ENCODE data around the gene VEZT. TPM values are rescaled to one million over a fixed set of nuclear protein-coding genes. Genes with fewer than 3 reads are reported as not detected.
"Not testable (repeated sequence)": the region's sequence is repeated elsewhere in the genome, so short reads cannot be mapped to it uniquely, and the experiment has no call there.

Gene VEZT
- polyA plus RNA-seq, 4 donors, result 11.3 to 49.7 (median 18.1) TPM

- FAIRE-seq (no peak), DNase-seq (no peak)
- H3K36me3 ChIP-seq (ENCODE audit: control insufficient read depth in 3 of 3, insufficient read depth in 2 of 3, low read depth in 1 of 3, low read length in 3 of 3), result peaks cover 0 to 5% (median 0%) of the 10 kb centered on the region in 3 donors
Observed at GRCh38 chr12:95193139-95193538, 24.5 kb upstream of the VEZT start.

GRCh38 chr12:95195122-95195521 is 22.5 kb upstream of the VEZT start:
- DNase-seq (no peak), FAIRE-seq (no peak)
- Histone ChIP-seq H3K27me3 (ENCODE audit: control insufficient read depth in 3 of 3, insufficient read depth in 3 of 3, low read length in 3 of 3) (no peaks in the 10 kb centered on the region), H3K36me3 (ENCODE audit: control insufficient read depth in 3 of 3, insufficient read depth in 2 of 3, low read depth in 1 of 3, low read length in 3 of 3) (peaks cover 0 to 4% (median 0%) of the 10 kb centered on the region in 3 donors), H3K4me3 (ENCODE audit: low read depth in 1 of 3, low read length in 3 of 3) (no peak overlapping the region), H3K4me1 (ENCODE audit: control insufficient read depth in 3 of 3, insufficient read depth in 2 of 3, low read depth in 1 of 3, low read length in 2 of 3) (peaks cover 0 to 7% (median 0%) of the 10 kb centered on the region in 3 donors), H3K9me3 (ENCODE audit: control insufficient read depth in 2 of 2, insufficient read depth in 1 of 2, low read depth in 1 of 2, low read length in 1 of 2) (no peaks in the 10 kb centered on the region), H3K27ac (ENCODE audit: low read depth in 1 of 3, low read length in 2 of 3) (no peak overlapping the region)
- WGBS, 3 donors, result 79 to 91% (median 83%) methylated on average over 3 of the region's 3 CpGs

More at GRCh38 chr12:95193139-95193538, 24.5 kb upstream of the VEZT start:
- no peak overlapping the region for H3K27ac ChIP-seq (ENCODE audit: low read depth in 1 of 3, low read length in 2 of 3)
- peaks cover 0 to 8% (median 0%) of the 10 kb centered on the region in 3 donors for H3K4me1 ChIP-seq (ENCODE audit: control insufficient read depth in 3 of 3, insufficient read depth in 2 of 3, low read depth in 1 of 3, low read length in 2 of 3)
- 88 to 98% (median 95%) methylated on average over 3 of the region's 3 CpGs for whole genome bisulfite sequencing, 3 donors
- H3K4me3 ChIP-seq (ENCODE audit: low read depth in 1 of 3, low read length in 3 of 3), result no peak overlapping the region
- H3K9me3 ChIP-seq (ENCODE audit: control insufficient read depth in 2 of 2, insufficient read depth in 1 of 2, low read depth in 1 of 2, low read length in 1 of 2), result no peaks in the 10 kb centered on the region
- no peaks in the 10 kb centered on the region for H3K27me3 ChIP-seq (ENCODE audit: control insufficient read depth in 3 of 3, insufficient read depth in 3 of 3, low read length in 3 of 3)

- not testable (repeated sequence) for H3K27ac ChIP-seq (ENCODE audit: low read depth in 1 of 3, low read length in 2 of 3); H3K36me3 ChIP-seq (ENCODE audit: control insufficient read depth in 3 of 3, insufficient read depth in 2 of 3, low read depth in 1 of 3, low read length in 3 of 3); H3K27me3 ChIP-seq (ENCODE audit: control insufficient read depth in 3 of 3, insufficient read depth in 3 of 3, low read length in 3 of 3); FAIRE-seq; H3K9me3 ChIP-seq (ENCODE audit: control insufficient read depth in 2 of 2, insufficient read depth in 1 of 2, low read depth in 1 of 2, low read length in 1 of 2); H3K4me3 ChIP-seq (ENCODE audit: low read depth in 1 of 3, low read length in 3 of 3); DNase-seq
- 91 to 95% (median 92%) methylated on average over 7 of the region's 7 CpGs for WGBS, 3 donors
- H3K4me1 ChIP-seq (ENCODE audit: control insufficient read depth in 3 of 3, insufficient read depth in 2 of 3, low read depth in 1 of 3, low read length in 2 of 3), result peaks cover 0 to 23% (median 4%) of the 10 kb centered on the region in 3 donors
Observed at GRCh38 chr12:95196875-95197569, 20.6 kb upstream of the VEZT start.

GRCh38 chr12:95197636-95198035 is 20.0 kb upstream of the VEZT start:
- DNase-seq, result no peak

DNA sequence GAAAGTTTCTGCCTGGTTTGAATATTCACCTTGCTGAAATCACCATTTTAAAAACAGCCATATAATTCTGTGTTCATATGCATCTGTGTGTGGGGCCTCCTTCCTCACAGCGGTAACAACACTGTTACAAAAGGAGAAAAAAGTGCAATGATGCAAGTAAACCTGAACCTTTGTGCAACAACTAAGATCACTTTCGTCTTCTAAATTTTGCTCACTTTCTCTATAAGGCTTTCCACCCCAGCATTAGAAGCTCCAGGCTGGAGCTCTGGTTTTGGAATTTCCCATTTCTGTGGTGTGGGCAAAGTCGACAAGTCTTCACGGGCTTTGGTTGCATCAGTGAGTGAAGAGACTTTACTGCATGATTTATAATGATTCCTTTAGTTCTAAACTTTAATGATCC is 18.7 kb upstream of the VEZT start:
- H3K27ac ChIP-seq (ENCODE audit: low read depth in 1 of 3, low read length in 2 of 3), result peak overlapping the region in 1 of 3 donors; percentile 89
- peaks cover 0 to 40% (median 4%) of the 10 kb centered on the region in 3 donors for H3K4me1 ChIP-seq (ENCODE audit: control insufficient read depth in 3 of 3, insufficient read depth in 2 of 3, low read depth in 1 of 3, low read length in 2 of 3)
- peak in 1 of 2 donors; percentile 36 for DNase-seq
- no peaks in the 10 kb centered on the region for H3K27me3 ChIP-seq (ENCODE audit: control insufficient read depth in 3 of 3, insufficient read depth in 3 of 3, low read length in 3 of 3)
- no peaks in the 10 kb centered on the region for H3K9me3 ChIP-seq (ENCODE audit: control insufficient read depth in 2 of 2, insufficient read depth in 1 of 2, low read depth in 1 of 2, low read length in 1 of 2)
- 82 to 92% (median 86%) methylated on average over 4 of the region's 4 CpGs for WGBS, 3 donors
- peaks cover 0 to 4% (median 0%) of the 10 kb centered on the region in 3 donors for H3K36me3 ChIP-seq (ENCODE audit: control insufficient read depth in 3 of 3, insufficient read depth in 2 of 3, low read depth in 1 of 3, low read length in 3 of 3)
- FAIRE-seq, result no peak
- no peak overlapping the region for H3K4me3 ChIP-seq (ENCODE audit: low read depth in 1 of 3, low read length in 3 of 3)

More at GRCh38 chr12:95197636-95198035, 20.0 kb upstream of the VEZT start:
- Histone ChIP-seq H3K9me3 (ENCODE audit: control insufficient read depth in 2 of 2, insufficient read depth in 1 of 2, low read depth in 1 of 2, low read length in 1 of 2) (no peaks in the 10 kb centered on the region), H3K36me3 (ENCODE audit: control insufficient read depth in 3 of 3, insufficient read depth in 2 of 3, low read depth in 1 of 3, low read length in 3 of 3) (peaks cover 0 to 4% (median 0%) of the 10 kb centered on the region in 3 donors), H3K27me3 (ENCODE audit: control insufficient read depth in 3 of 3, insufficient read depth in 3 of 3, low read length in 3 of 3) (no peaks in the 10 kb centered on the region), H3K27ac (ENCODE audit: low read depth in 1 of 3, low read length in 2 of 3) (no peak overlapping the region), H3K4me3 (ENCODE audit: low read depth in 1 of 3, low read length in 3 of 3) (no peak overlapping the region), H3K4me1 (ENCODE audit: control insufficient read depth in 3 of 3, insufficient read depth in 2 of 3, low read depth in 1 of 3, low read length in 2 of 3) (peaks cover 0 to 27% (median 4%) of the 10 kb centered on the region in 3 donors)
- no peak for FAIRE-seq
- 76 to 83% (median 79%) methylated on average over 2 of the region's 2 CpGs for WGBS, 3 donors

DNA sequence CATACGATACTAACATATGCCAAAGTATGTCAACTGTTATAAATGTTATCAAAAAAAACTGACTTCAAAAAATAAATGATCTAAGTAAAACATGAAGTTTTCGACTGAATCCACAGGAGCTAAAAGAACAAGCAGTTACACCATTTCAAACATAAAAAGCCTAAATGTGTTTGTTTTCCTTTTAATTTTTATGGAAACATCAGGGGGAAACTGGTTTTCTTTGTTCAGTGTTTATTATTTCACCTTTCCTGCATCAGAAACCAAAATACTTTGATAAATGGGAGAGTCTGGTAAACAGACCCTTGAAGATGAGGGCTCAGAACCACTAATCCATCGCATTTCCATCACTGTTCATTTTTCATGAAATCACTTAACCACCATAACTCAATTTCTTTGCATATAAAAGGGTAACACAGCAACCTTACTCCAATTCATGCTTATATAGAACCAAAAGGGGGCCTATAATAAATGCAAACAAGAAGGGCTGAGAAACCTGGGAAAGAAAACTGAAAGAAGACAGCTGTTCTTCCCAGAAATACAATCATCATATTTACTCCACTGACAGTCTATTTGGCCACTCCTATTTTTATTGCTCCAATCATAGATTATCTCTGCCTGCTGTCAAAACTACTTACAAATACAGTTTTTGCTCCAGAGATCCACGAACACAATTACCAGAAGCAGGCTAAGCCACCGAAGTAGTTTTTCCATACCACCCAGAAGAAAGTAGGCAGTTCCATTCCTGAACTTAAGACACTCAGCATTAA is 17.3 kb upstream of the VEZT start:
- H3K27ac ChIP-seq (ENCODE audit: low read depth in 1 of 3, low read length in 2 of 3), result peak overlapping the region in 2 of 3 donors; percentile 40 to 89
- no peak overlapping the region for H3K4me3 ChIP-seq (ENCODE audit: low read depth in 1 of 3, low read length in 3 of 3)
- H3K36me3 ChIP-seq (ENCODE audit: control insufficient read depth in 3 of 3, insufficient read depth in 2 of 3, low read depth in 1 of 3, low read length in 3 of 3), result peaks cover 0 to 4% (median 0%) of the 10 kb centered on the region in 3 donors
- WGBS, 3 donors, result 52 to 58% (median 54%) methylated on average over 5 of the region's 5 CpGs
- FAIRE-seq (no peak), DNase-seq (peak; percentile 34 to 76)
- H3K9me3 ChIP-seq (ENCODE audit: control insufficient read depth in 2 of 2, insufficient read depth in 1 of 2, low read depth in 1 of 2, low read length in 1 of 2), result no peaks in the 10 kb centered on the region
- peaks cover 0 to 52% (median 9%) of the 10 kb centered on the region in 3 donors for H3K4me1 ChIP-seq (ENCODE audit: control insufficient read depth in 3 of 3, insufficient read depth in 2 of 3, low read depth in 1 of 3, low read length in 2 of 3)
- no peaks in the 10 kb centered on the region for H3K27me3 ChIP-seq (ENCODE audit: control insufficient read depth in 3 of 3, insufficient read depth in 3 of 3, low read length in 3 of 3)

DNA sequence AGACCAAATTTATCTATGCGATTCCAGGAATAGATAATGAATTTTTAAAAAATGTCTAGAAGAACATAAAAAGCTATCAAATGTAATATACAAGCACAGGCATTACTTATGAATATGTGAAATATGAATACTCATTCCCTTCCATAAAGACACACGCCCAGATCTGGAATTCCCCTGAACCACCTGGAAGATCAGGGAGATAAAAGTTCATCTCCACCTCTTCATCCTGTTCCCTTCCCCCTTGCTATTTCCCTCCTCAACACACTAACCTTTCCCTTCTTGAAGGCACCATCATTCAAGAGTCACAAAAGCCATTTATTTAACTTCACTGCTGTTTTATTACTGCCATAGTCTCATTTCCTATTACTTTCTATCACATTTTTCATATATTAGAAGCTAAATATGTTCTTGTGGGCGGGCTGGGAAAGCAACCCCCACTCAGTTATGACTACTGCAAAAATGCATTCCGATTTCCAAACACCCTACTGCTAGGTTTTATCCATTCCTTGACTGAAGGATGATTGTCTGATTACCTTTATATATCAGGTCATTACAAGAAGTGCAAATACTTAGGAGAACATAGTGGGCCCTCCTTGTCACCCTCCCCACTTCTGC is 16.4 kb upstream of the VEZT start:
- FAIRE-seq, result no peak
- WGBS, 3 donors, result 72 to 76% (median 74%) methylated on average over 4 of the region's 4 CpGs
- peak; percentile 23 to 62 for DNase-seq
- no peaks in the 10 kb centered on the region for H3K27me3 ChIP-seq (ENCODE audit: control insufficient read depth in 3 of 3, insufficient read depth in 3 of 3, low read length in 3 of 3)
- H3K36me3 ChIP-seq (ENCODE audit: control insufficient read depth in 3 of 3, insufficient read depth in 2 of 3, low read depth in 1 of 3, low read length in 3 of 3), result peaks cover 0 to 5% (median 0%) of the 10 kb centered on the region in 3 donors
- H3K4me3 ChIP-seq (ENCODE audit: low read depth in 1 of 3, low read length in 3 of 3), result no peak overlapping the region
- H3K27ac ChIP-seq (ENCODE audit: low read depth in 1 of 3, low read length in 2 of 3), result peak overlapping the region in 1 of 3 donors; percentile 89
- no peaks in the 10 kb centered on the region for H3K9me3 ChIP-seq (ENCODE audit: control insufficient read depth in 2 of 2, insufficient read depth in 1 of 2, low read depth in 1 of 2, low read length in 1 of 2)
- H3K4me1 ChIP-seq (ENCODE audit: control insufficient read depth in 3 of 3, insufficient read depth in 2 of 3, low read depth in 1 of 3, low read length in 2 of 3), result peaks cover 0 to 59% (median 10%) of the 10 kb centered on the region in 3 donors

Data from small intestine (tissue), 7 donors.